GM23338 (cell line): ENCODE data around the gene SETX.

ENCODE experiments used
- CREB1 ChIP-seq: fragments of 250-450 bp; sonication (Bioruptor Pico); IDR thresholded peaks from 2 replicates; pipeline ENCODE4 v1.5.0; 2020; ENCODE audit warnings: low read depth, mild to moderate bottlenecking, moderate library complexity
- CTCF ChIP-seq, 2 experiments: fragments of 200-600 bp in 1 of 2; sonication (generic) in 1 of 2; conservative IDR thresholded peaks; 2 replicates each; pipeline versions ENCODE4 v1.5.1 to v1.6.1; 2016 to 2017; ENCODE audit warnings: antibody characterized with exemption in 2 of 2, low read depth in 2 of 2, mild to moderate bottlenecking in 2 of 2, moderate library complexity in 1 of 2
- ETS1 ChIP-seq: IDR thresholded peaks from 2 replicates; pipeline ENCODE4 v1.6.1; 2016; ENCODE audit warnings: antibody characterized with exemption
- POLR2AphosphoS5 ChIP-seq: IDR thresholded peaks from 2 replicates; pipeline ENCODE4 v1.6.1; 2016; ENCODE audit warnings: antibody characterized with exemption, low read depth

- no peak for TF ChIP-seq ETS1
- no peak for TF ChIP-seq POLR2AphosphoS5
- TF ChIP-seq CTCF (conservative IDR thresholded peaks at IDR 0.05; ENCODE audit: low read depth in 2 of 2): no peak
- TF ChIP-seq CREB1: no peak
Observed at GRCh38 chr9:132288361-132288760, 66.4 kb downstream of the SETX start.
